Activated CD8-positive, alpha-beta memory T cell treated with anti-CD3 and anti-CD28 coated beads for 1 hour (primary cell): ENCODE measurements around the gene SELENOO.

Experiments used
- DNase-seq, 2 donors: peaks; one replicate each; pipeline ENCODE4 v3.0.0-alpha.2; 2020; ENCODE audit warnings: low read depth in 1 of 2; ENCODE audit errors: extremely low read depth in 1 of 2

SELENOO gene

DNA sequence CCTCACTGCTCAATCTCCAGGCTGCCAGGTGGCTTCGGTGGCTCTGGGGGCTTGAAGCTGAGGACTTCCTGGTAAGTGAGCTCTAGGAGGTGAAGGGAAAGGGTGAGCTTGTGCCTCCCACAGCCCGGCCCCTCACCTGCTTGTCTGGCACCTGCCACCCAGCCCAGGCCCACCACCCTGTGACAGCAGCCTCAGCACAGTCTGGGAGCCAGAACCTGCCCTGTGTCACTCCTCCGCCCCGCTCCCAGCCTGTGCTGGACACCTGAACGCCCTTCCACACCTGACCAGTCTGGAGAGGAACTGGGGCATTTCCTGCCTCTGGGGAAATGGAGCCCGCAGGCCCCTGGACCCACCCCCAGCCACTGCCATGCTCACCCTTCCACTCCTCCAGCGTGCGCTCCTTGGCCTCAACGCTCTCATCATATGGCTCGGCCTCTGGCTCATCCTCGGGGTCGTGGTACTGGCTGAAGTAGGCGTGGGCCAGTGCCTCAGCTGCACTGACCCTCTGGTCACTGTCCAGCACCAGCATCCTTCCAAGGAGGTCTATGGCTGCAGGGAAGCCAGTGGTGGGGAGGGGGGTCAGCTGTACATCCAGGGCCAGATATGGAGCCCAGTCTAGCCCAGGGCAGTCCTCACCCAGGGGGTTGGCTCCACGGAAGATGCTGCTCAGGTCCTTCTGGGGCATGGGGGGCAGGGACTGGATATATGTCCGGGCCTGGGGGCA, 64.3 kb downstream of the SELENOO start:
- DNase-seq, result no peak

DNA sequence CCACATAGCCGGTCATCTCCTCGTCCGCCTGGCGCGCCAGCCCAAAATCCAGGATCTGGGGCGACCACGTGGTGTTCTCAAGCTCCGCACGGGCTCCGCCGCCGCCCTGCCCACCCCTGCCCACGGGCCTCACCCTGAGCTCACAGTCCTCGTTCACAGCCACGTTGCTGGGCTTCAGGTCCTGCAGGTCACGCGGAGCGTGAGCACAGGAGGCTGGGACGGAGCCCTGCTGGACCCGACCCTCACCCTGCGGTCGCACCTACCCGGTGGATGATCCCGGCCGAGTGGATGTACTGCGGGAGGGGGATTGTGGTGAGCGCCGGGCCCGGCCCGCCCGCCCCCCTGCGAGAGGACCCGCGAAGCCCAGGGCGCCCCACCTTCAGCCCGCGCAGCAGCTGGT, 66.2 kb downstream of the SELENOO start:
- no peak for DNase-seq
